DND-41 (cell line): ENCODE data around the gene ARMH3.

Experiments
- ATAC-seq: fragments of 200-7000 bp; cut with Tn5 transposase; 3 replicates; pipeline ENCODE4 v1.9.1; 2021; ENCODE audit warnings: low read depth; ENCODE audit not compliant: insufficient read depth
- DNase-seq: peaks from one replicate; pipeline ENCODE4 v3.0.0-alpha.2; 2020
- H2AFZ ChIP-seq: 2 replicates; pipeline ENCODE4 v1.6.0; 2012; ENCODE audit warnings: low read depth, low read length
- H3K27ac ChIP-seq: 2 replicates; pipeline ENCODE4 v1.5.1; 2012; ENCODE audit warnings: low read length, inconsistent platforms
- H3K27me3 ChIP-seq: fragments of 200-600 bp; sonication (generic); 2 replicates; pipeline ENCODE4 v1.6.0; 2012; ENCODE audit warnings: low read length, mild to moderate bottlenecking, inconsistent platforms; ENCODE audit not compliant: insufficient read depth, poor library complexity
- H3K36me3 ChIP-seq: 2 replicates; pipeline ENCODE4 v1.5.1; 2012; ENCODE audit warnings: low read length, inconsistent platforms; ENCODE audit not compliant: insufficient read depth
- H3K4me1 ChIP-seq: 2 replicates; pipeline ENCODE4 v1.5.1; 2012; ENCODE audit warnings: mild to moderate bottlenecking, low read length; ENCODE audit not compliant: insufficient read depth
- H3K4me2 ChIP-seq: 2 replicates; pipeline ENCODE4 v1.6.0; 2012; ENCODE audit warnings: mild to moderate bottlenecking, moderate library complexity, low read length, inconsistent platforms; ENCODE audit not compliant: insufficient read depth
- H3K4me3 ChIP-seq, 2 experiments: fragments of 200-600 bp in 1 of 2; shearing (Covaris generic) in 1 of 2; 2 replicates each; pipeline ENCODE4 v1.5.1; 2012 to 2016; ENCODE audit warnings: inconsistent platforms in 2 of 2, low read length in 2 of 2, mild to moderate bottlenecking in 2 of 2, low read depth in 1 of 2, moderate library complexity in 1 of 2
- H3K79me2 ChIP-seq: 2 replicates; pipeline ENCODE4 v1.6.0; 2012; ENCODE audit warnings: low read length, inconsistent platforms; ENCODE audit not compliant: insufficient read depth
- H3K9ac ChIP-seq: 2 replicates; pipeline ENCODE4 v1.6.0; 2012; ENCODE audit warnings: low read depth, mild to moderate bottlenecking, inconsistent platforms, low read length, moderate library complexity
- H3K9me3 ChIP-seq: 2 replicates; pipeline ENCODE4 v1.5.1; 2012; ENCODE audit warnings: low read length, moderate library complexity, mild to moderate bottlenecking, inconsistent platforms; ENCODE audit not compliant: insufficient read depth, severe bottlenecking
- H4K20me1 ChIP-seq: 2 replicates; pipeline ENCODE4 v1.6.0; 2012; ENCODE audit warnings: low read length; ENCODE audit not compliant: insufficient read depth
- CTCF ChIP-seq: IDR thresholded peaks from 2 replicates; pipeline ENCODE4 v1.5.1; 2012; ENCODE audit warnings: borderline replicate concordance, low read length, moderate library complexity, mild to moderate bottlenecking; ENCODE audit not compliant: poor library complexity, severe bottlenecking; ENCODE audit errors: extremely low read depth
- EZH2 ChIP-seq: IDR thresholded peaks from 3 replicates; pipeline ENCODE4 v1.6.1; 2012; ENCODE audit warnings: borderline replicate concordance, low read depth, mild to moderate bottlenecking, moderate library complexity, low read length, inconsistent platforms; ENCODE audit not compliant: severe bottlenecking

Gene ARMH3

DNA sequence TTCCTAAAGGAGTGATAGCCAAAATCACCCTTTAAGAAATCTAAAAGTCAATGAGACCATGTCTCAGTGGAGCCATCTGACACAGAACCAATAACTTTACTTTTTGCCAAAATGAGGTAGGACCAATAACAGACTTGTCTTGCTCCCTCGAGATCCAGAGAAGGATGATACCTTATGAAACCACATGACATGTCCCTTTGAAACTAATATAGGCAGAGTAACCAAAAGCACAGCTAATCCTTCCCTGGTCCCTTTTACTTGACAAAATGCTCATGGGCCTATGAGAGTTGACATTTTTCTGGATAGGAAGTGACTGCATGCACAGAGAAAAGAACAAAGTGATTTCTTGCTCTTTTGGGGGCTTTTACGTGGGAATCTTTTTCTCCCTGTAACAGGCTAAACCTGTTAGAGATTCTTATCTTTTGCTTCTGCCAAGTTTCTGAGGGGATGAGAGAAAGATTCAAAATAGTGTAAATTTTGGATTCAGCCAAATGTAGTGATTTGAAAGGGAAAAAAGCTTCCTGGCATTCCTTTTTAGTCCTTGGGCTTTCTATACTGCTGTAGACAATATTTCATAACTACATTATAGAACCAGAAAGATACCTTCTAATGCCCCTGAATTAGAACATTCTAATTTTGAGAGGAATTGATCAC, 87.6 kb downstream of the ARMH3 start:
- Histone ChIP-seq H3K4me2 (no peak overlapping the region), H3K36me3 (peaks cover 49% of the 10 kb centered on the region), H3K9me3 (no peaks in the 10 kb centered on the region), H3K9ac (no peak overlapping the region), H3K4me1 (no peaks in the 10 kb centered on the region), H4K20me1 (no peaks in the 10 kb centered on the region), H3K79me2 (no peaks in the 10 kb centered on the region), H3K27me3 (no peaks in the 10 kb centered on the region), H2AFZ (no peak overlapping the region), H3K4me3 (no peak overlapping the region), H3K27ac (no peak overlapping the region)
- ATAC-seq (peak; percentile 37; the same call in 1 of the 3 replicates), DNase-seq (no peak)
- no peak for TF ChIP-seq EZH2
- no peak for TF ChIP-seq CTCF

- TF ChIP-seq EZH2: no peak
- TF ChIP-seq CTCF: no peak
- H3K27ac ChIP-seq: no peak overlapping the region
Measured at GRCh38 chr10:101967713-101968112, 88.3 kb downstream of the ARMH3 start.

GRCh38 chr10:101967119-101967518, 88.9 kb downstream of the ARMH3 start:
- Histone ChIP-seq H3K9me3 (no peaks in the 10 kb centered on the region), H3K79me2 (no peaks in the 10 kb centered on the region), H3K4me3 (no peak overlapping the region), H3K27me3 (no peaks in the 10 kb centered on the region), H4K20me1 (no peaks in the 10 kb centered on the region), H3K9ac (no peak overlapping the region), H3K4me2 (no peak overlapping the region), H2AFZ (no peak overlapping the region), H3K27ac (no peak overlapping the region), H3K4me1 (no peaks in the 10 kb centered on the region), H3K36me3 (peaks cover 38% of the 10 kb centered on the region)
- ATAC-seq (no peak), DNase-seq (no peak)
- TF ChIP-seq CTCF (no peak), EZH2 (no peak)

More at GRCh38 chr10:101967713-101968112, 88.3 kb downstream of the ARMH3 start:
- no peaks in the 10 kb centered on the region for H4K20me1 ChIP-seq
- no peak for DNase-seq
- no peaks in the 10 kb centered on the region for H3K9me3 ChIP-seq
- H3K4me3 ChIP-seq: no peak overlapping the region
- H2AFZ ChIP-seq: no peak overlapping the region
- H3K9ac ChIP-seq: no peak overlapping the region
- no peaks in the 10 kb centered on the region for H3K79me2 ChIP-seq
- no peaks in the 10 kb centered on the region for H3K4me1 ChIP-seq
- ATAC-seq: no peak
- H3K36me3 ChIP-seq: peaks cover 44% of the 10 kb centered on the region
- no peak overlapping the region for H3K4me2 ChIP-seq
- no peaks in the 10 kb centered on the region for H3K27me3 ChIP-seq
